Activated T-cell treated with anti-CD3 and anti-CD28 coated beads for 48 hours (primary cell): ENCODE results near the gene ITGAD.
"Not testable (repeated sequence)": the region's sequence is repeated elsewhere in the genome, so short reads cannot be mapped to it uniquely, and the experiment has no call there.

ENCODE experiments used
- DNase-seq: peaks from one replicate; pipeline ENCODE4 v3.0.0-alpha.2; 2020; ENCODE audit warnings: low read depth

The ITGAD gene

DNA sequence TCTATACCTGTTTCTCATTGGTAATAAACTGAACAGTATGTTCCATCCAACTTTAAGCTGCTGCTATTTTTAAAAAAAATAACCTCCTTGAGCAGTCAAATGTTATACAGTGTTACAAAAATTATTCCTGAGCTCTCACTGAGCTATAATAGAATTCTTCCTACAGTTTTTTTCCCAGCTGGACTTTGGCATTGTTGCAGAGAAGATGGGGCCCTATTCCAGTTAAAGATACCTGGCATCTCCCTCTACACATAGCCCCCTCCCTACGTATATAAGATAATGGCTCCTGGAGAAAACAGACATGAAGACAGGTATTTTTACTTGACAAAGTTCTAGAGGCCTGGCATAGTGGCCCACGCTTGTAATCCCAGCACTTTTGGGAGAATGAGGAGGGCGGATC is 36.7 kb downstream of the ITGAD start:
- no peak for DNase-seq

DNA sequence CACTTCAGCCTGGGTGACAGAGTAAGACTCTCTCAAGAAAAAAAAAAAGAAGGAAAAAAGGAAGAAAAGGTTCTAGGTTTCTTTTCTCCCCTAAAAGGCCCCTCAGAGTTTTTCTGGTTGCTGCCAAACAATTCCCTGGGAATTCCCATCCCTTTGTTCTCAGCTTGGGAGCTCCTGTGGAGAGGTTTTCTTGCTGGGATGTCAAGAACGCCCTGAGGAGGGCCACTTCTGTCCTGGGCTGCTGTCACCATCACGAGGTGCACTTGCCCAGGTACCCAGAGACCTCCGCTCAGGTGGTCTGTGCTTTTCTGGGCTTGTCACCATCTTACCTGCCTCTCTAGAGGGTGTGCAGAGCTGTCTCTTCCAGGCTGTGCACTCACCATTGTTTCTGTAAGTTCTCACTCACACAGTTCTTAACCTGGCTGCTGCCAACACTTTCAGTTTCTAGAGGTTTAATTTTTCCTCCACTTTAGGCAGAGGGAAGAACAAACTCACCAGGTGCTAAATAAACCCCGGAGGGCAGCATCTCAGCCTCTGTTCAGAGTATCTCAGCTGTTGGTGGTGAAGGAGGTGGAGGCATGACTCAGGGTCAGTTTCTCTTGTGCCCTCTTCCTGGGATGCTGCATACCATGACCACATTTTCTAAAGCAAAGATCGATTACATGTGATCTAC is 37.4 kb downstream of the ITGAD start:
- DNase-seq = no peak

DNA sequence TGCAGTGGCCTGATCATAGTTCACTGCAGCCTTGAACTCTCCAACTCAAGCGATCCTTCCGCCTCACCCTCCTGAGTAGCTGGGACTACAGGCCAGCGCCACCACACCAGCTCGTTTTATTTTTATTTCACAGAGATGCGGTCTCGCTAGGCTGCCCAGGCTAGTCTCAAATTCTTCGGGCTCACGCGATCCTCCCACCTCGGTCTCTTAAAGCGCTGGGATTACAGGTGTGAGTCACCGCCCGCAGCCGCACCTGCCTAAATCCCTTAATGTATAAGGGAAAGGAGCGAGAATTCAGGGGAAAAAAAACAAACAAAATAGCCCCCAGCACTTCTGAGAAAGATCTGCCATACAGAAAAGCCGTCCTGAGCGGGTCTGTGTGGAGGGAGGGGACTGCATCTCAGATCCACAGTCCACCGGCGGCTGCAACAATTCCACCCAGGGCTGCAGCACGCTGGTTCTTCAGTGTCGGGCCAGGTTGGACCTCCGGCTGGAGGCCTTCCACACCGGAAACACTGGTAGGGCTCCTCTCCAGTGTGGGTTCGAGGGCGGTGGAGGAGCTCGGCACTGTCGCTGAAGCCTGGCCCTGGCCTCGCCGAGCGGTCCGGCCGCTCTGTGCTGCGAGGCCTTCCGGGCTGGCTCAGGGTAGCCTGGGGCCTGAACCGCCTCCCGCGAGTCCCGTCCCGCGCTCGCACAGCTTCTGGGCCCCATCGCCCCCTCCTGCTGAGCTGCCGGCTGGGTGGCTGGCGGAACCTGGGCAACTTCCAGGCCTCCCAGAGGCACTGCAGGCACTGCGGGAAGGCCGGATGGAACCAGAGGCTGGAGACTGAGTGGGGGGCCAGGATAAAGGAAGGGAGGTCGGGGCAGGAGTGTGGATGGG is 42.4 kb downstream of the ITGAD start:
- DNase-seq = no peak

DNA sequence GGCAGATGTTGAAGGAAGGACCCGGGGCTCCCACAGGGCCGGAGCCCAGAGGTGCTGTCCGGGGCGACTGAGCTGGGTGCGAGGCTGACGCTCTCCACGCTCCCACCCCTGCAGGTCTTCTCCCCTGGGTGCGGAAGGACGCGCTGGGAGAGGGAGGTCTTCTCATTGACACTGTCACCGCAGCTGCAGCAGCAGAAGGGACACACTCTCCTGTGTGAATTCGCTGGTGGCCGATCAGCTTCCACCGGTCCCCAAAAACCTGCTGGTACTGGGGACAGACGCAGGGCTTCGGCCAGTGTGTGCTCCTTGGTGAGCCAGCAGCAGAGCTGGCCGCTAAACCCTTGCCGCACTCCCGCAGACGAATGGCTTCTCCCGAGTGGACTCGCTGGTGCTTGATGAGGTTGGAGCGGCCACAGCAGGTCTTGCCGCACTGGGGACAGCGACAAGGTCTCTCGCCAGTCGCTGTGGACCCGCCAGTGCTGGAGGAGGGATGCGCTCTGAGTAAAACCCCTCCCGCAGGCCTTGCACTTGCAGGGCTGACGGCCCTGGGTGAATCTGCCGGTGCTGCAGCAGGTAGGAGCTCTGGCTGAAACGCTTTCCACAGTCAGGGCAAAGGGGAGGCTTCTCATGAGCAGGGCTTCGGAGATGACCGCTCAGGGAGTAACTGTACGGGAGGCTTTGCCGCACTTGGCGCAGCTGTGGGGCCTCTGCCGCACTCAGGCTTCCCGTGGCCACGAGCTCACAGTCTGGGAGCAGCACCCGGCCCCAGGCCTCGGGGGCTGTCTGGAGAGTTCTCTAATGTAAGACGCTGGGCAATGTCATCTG is 43.3 kb downstream of the ITGAD start:
- no peak for DNase-seq

DNA sequence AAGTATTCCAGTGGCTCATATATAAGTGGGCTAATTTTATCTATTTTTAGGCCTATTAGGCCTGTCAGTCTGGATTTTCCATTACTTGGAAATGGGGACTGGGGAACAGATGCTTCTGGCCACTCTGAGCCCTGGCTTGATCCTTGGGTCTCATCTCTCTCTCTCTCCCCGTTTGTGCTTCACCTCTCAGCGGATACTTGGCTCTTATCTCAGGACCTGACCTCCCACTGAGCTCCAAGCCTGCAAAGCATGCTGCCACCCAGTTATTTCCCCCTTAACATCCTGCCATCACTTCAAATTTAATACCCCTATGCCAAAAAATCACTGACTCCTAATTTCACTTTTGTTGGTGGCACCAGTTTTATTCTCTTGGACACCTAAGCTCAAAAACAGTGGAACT is 45.3 kb downstream of the ITGAD start:
- DNase-seq = no peak

DNA sequence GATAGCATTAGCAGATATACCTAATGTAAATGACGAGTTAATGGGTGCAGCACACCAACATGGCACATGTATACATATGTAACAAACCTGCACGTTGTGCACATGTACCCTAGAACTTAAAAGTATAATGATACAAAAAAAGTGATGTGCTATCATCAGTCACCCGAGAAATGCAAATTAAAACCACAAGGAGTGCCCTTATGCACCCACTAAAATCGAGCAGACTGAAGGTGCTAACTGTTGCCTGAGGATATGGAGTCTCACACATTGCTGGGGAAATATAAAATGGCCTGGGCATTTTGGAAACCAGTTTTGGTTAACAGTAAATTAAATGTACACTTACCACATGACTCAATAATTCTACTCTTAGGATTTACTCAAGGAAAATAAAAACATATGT is 45.9 kb downstream of the ITGAD start:
- DNase-seq = not testable (repeated sequence)

DNA sequence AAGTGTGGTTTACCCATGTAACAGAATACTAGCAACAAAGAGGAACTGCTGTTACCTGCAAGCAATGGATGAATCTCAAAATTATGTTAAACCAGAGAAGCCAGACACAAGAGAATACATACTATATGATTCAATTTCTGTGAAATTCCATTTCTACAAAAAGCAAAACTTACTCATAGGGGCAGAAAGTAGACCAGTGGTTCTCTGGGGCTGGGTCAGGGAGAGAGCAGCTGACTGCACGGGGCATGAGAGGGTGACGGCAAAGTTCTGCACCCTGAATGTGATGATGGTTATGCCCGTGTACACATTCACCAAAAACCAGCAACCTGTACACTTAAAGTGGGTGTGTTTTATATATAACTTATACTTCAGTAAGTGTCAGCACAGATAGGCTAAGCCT is 46.4 kb downstream of the ITGAD start:
- DNase-seq = no peak

DNA sequence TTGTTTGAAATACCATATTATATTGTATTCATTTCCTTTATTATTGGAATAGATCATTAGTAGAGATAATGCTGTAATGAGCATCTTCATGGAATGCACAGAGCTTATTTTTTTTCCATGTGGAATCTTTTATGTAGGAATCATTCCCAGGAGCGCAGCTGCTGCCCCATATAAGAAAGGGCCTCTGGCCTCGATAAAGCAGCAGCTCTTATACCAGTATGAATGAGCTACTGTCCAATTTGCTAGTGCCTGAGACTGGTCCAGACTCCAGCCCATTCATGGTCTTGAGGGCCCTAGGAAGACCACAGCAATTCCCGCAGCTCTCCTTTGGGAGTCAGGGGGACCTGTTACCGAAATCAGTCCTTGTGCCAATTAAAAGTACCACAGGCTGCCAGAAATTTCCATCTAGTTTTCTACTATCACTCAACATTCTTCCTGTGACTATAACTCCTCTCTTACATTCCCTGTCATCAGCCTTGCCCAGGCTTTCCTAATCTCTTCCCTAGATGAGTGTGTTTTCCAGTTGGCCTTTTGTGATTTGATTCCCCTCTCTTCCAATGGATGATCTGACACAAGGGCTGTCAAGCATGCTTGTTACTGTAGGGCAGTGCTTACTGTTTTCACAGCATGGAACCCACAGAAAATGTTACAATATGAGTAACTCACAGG is 47.5 kb downstream of the ITGAD start:
- DNase-seq = no peak

DNA sequence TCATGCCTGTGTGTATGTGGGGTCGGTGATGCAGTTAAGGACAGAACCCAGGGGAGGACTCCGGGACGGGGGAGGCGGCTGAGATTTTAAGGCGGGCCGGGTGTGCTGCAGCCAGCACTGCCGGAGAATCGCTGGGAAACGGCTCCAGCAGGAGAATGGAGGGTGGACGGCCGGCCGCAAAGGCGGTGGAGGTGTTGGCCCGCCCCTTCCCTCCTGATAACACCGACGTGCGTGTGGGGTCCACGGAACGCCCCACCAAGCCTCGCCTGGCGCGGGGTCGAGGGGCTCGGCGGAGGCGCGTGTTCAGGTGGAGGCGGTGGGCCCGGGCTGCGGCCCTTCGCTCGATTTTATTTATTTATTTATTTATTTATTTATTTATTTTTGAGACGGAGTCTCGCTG is 48.8 kb downstream of the ITGAD start:
- DNase-seq = no peak

DNA sequence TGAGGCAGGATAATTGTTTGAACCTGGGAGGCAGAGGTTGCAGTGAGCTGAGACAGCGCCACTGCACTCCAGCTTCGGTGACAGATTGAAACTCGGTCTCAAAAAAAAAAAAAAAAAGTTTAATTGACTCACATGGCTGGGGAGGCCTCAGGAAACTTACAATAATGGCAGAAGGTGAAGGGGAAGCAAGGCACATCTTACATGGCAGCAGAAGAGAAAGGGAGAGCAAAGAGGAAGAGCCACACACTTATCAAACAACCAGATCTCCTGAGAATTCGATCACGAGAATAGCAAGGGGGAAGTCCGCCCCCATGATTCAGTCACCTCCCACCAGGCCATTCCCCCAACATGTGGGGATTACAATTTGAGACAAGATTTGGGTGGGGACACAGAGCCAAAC is 52.8 kb downstream of the ITGAD start:
- not testable (repeated sequence) for DNase-seq

DNA sequence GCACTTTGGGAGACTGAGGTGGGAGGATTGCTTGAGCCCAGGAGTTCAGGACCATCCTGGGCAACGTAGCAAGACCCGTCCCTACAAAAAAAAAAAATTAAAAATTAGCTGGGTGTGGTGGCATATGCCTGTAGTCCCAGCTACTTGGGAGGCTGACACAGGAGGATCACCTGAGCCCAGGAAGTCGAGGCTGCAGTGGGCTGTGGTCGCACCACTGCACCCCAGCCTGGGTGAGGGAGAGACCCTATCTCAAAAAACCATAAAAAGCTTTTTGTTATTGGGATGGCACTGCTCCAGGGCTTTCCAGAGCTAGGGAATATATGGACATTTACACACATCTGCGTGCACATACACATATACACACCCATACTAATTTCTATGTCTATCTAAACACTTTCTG is 58.1 kb downstream of the ITGAD start:
- no peak for DNase-seq

DNA sequence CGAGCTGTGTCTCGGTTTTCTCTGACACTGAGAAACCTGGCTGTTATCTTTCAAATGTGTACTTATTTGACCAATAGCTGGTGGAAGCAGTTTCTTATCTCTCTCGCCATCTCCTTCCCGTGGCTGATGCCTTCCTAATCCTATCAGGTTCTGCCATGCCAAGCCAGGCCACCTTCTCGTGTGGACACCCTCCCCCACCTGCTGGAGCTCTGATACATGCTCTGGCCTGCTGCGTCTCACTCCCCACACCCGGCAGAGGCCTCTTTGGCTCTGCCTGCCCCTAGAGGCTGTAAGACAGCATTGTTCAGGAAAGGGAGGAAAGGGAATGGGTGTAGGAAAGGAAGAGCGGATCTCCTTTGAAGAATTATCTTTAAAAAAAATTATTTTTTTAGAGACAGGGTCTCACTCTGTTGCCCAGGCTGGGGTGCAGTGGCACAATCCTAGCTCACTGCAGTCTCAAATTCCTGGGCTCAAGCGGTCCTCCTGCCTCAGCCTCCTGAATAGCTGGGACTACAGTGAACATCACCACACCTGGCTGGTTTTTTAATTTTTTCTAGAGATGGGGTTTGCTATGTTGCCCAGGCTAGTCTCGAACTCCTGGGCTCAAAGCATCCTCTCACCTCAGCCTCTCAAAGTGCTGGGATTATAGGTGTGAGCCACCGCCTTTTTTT is 58.7 kb downstream of the ITGAD start:
- DNase-seq = no peak

DNA sequence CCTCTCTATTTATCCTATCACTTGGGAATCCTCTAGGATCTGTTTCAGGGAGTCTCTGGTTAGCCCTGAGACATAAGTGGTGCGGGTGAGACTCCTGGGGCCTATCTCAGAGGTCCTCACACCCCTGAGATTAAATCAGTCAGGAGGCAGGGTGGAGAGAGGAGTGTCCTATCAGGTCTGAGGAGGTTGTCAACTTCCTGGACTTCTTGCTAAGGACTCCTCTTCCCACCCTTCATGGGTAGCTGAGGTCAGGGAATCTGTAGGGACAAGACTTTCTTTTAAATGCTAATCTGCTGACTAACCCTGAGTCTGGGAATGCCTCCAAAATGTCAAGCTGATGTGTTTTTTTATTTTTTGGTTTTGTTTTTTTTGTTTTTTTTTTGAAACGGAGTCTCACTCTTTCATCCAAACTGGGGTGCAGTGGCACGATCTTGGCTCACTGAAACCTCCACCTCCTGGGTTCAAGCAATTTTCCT is 59.5 kb downstream of the ITGAD start:
- no peak for DNase-seq

DNA sequence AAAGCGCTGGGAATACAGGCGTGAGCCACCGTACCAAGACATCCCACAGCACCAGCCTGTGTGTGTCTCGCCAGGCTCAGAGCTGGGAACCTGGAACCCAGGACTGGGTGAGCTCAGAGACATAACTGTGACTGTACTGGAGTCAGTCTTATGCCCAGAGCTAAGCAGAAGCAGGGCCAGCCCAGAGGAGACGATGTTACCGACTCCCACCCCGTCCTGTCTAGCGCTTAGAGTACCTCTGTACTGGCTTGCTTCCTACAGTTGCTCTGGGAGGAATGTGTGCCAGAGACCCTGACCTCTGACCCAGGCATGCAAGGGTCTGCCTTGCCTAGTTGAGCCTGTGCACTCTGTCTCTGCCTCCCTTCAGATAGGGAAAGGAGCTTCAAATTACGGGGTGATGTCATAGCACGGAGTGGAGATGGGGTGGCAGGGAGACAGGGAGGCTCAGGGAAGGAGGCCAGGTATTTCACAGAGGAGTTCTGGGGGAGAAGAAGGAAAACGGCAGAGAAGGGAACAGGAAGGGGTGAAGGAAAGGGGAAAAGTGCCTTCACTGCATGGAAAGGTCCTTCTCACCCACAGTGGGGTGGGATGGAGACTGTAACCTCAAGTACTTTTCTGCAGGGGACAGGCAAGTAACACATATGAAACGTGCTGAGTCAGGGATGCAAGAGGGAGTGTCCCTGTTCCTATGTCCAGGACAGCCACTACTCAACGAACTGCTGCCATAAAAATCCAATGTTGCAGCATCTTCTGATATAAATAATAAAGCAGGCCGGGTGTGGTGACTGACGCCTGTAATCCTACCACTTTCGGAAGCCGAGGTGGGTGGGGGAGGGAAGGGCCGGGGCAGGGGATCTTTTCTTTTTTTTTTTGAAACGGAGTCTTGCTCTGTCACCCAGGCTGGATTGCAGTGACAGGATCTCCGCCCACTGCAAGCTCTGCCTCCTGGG is 60.4 kb downstream of the ITGAD start:
- no peak for DNase-seq

DNA sequence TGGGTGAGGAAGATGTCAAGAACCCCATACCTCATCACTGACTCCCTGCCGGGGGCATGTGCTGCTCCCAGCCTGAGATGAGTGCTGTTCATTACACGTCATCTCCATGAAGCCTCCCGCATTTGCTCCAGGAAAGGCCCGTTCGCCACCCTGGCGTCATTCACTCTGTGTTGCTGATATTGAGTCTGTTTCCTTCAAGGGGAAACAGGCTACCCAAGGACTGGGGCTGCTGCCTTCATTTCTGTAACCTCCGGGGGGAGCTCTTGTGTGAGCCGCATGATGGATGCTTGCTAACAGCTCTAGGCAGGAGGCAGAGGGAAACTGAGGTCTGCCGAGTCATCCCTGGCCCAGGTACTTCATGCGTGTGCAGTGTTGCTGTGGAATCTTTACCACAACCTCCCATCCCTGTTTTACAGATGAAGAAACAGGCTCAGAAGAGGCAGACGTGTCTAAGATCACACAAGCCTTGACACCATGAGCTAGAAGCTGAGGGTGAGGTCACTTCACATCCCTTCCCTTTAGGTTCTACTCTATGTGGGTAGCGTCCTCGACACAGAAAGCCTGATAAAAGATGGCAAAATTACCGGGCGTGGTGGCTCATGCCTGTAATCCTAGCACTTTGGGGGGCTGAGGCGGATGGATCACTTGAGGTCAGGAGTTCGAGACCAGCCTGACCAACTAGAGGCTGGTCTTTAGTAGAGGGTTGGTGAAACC is 62.6 kb downstream of the ITGAD start:
- no peak for DNase-seq

DNA sequence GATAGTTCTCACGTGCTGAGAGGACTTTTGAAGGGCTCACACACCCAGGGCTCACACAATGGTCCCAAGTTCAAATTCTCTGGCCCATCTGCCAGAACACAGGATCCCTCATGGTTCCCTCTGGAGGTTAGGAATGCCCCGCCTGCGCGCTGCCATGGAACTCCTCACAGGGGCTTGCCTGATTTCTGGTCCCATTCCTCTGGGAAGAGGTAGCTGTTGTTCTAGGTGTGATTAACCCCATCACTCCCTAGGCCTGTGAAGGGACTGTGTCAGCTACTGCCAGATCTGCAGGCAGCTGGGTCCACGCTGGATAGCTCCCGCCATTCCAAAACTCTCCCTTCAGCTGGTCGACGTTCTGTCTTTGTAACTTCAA is 63.8 kb downstream of the ITGAD start:
- DNase-seq = no peak

DNA sequence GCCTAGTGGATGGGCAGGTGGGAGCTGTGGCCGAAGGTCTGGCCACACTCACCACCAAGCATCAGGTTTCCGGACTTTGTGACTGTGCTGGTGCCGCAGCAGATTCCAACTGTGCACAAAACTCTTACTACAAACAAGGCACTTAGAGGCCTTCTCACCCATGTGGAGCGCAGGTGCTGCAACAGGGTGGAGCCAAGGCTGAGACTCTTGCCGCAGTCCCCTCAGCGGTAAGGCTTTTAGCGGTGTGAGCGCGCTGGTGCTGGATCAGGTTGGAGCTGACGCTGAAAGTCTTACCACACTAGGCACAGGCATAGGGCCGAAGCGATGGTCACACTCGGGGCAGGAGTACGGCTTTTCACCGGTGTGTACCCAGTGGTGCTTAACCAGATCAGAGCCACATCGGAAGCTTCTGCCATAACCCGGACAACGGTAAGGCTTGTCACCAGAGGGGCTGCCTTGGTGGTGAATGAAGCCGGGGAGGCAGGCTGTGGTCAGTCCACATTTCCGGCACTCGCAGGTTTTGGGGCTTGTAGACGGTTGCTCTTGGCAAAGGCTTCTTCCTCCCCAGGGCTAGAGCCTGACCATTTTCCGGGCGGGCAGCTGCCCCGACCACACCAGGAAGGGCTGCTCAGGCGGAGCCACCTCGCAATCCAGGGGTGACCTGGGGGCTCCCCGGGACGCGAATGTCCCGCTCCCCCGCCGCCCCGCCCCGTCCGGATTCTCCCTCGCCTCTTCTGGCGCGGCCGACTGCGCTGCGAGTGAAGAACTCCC is 65.1 kb downstream of the ITGAD start:
- DNase-seq = peak; percentile 41

DNA sequence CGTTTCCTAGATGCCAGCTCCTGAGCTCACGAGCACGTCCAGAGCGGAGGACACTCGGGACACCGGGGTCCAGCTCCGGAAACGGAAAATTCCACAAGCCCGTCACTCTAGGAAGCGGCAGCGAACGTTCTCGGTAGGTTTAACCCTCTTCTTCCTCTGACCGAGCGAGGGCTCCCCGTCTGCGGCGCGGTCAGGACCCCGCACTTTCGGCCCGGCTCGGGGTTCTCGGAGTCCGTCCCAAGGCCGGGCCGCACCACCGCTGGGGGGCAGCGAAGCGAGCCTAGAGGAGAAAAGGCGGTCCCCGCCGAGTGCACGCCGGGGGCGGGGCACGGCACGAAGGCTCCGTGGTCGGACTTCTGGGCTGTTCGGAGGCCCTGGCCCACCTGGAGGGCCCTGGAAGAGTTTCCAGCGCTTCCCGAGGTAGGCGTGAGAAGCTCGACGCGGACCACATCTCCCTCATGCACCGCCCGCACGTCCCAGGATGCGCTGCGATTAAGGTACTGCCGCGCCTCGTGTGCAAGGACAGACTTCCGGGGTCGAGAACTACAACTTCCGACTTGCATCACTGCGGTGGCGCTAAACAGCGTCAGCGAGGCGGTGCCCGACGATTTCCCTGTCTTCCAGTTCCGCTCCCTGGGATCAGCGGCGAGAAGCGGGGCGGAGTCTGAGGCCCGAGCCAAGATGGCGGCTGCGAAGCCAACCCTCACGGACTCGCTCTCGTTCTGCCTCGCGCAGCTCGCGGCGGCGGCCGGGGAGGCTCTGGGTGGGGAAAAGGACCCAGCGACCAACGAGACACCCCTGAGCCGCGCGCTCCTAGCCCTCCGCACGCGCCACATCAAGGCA is 65.9 kb downstream of the ITGAD start, which contains the start of gene ARMC5:
ARMC5 (plus strand) TSS at position 658 of the 843 bp plus-strand sequence; CDS start at position 682, 24 bp downstream.
- peak; percentile 94 for DNase-seq
